HepG2 (cell line): Measurements from ENCODE around the gene LRRC42. TPM values are rescaled to one million over a fixed set of nuclear protein-coding genes. Genes with fewer than 3 reads are reported as not detected.

Experiments used
- BORCS8-MEF2B ChIP-seq: sonication (generic); formaldehyde crosslinking; IDR thresholded peaks from 2 replicates; pipeline ENCODE4 v1.8.0; 2022; ENCODE audit warnings: mild to moderate bottlenecking, missing genetic modification reagents
- FOSL1 ChIP-seq: sonication (generic); formaldehyde crosslinking; IDR thresholded peaks from 2 replicates; pipeline ENCODE4 v1.9.0; 2021; ENCODE audit warnings: missing genetic modification reagents, borderline replicate concordance
- FOXO1 ChIP-seq: sonication (generic); formaldehyde crosslinking; IDR thresholded peaks from 2 replicates; pipeline ENCODE4 v1.4.0; 2020; ENCODE audit warnings: missing genetic modification reagents
- GATAD1 ChIP-seq: IDR thresholded peaks from 2 replicates; pipeline ENCODE4 v1.6.1; 2016; ENCODE audit warnings: missing genetic modification reagents, missing compliant biosample characterization
- GPN1 ChIP-seq: sonication (generic); formaldehyde crosslinking; IDR thresholded peaks from 2 replicates; pipeline ENCODE4 v1.5.1; 2020; ENCODE audit warnings: missing genetic modification reagents, borderline replicate concordance
- IRX3 ChIP-seq: sonication (generic); formaldehyde crosslinking; IDR thresholded peaks from 2 replicates; pipeline ENCODE4 v1.8.1; 2023; ENCODE audit warnings: mild to moderate bottlenecking, low read depth, missing genetic modification reagents, borderline replicate concordance
- JUN ChIP-seq: sonication (generic); formaldehyde crosslinking; IDR thresholded peaks from 2 replicates; pipeline ENCODE4 v1.4.0; 2020; ENCODE audit warnings: mild to moderate bottlenecking, missing genetic modification reagents
- SNAI1 ChIP-seq: sonication (generic); formaldehyde crosslinking; IDR thresholded peaks from 2 replicates; pipeline ENCODE4 v1.5.0; 2020; ENCODE audit warnings: mild to moderate bottlenecking, missing genetic modification reagents, borderline replicate concordance
- TMF1 ChIP-seq: sonication (generic); formaldehyde crosslinking; IDR thresholded peaks from 2 replicates; pipeline ENCODE4 v1.8.1; 2022; ENCODE audit warnings: low read depth, missing genetic modification reagents
- TOE1 ChIP-seq: sonication (generic); formaldehyde crosslinking; IDR thresholded peaks from 2 replicates; pipeline ENCODE4 v1.4.0; 2020; ENCODE audit warnings: mild to moderate bottlenecking, missing genetic modification reagents
- TOPORS ChIP-seq: sonication (generic); formaldehyde crosslinking; IDR thresholded peaks from 2 replicates; pipeline ENCODE4 v1.8.0; 2023; ENCODE audit warnings: mild to moderate bottlenecking, missing genetic modification reagents
- ZFP37 ChIP-seq: sonication (generic); formaldehyde crosslinking; IDR thresholded peaks from 2 replicates; pipeline ENCODE4 v1.4.0; 2020; ENCODE audit warnings: missing genetic modification reagents, borderline replicate concordance
- ZFP90 ChIP-seq: sonication (generic); formaldehyde crosslinking; IDR thresholded peaks from 2 replicates; pipeline ENCODE4 v1.8.0; 2022; ENCODE audit warnings: missing genetic modification reagents, mild to moderate bottlenecking, inconsistent platforms, borderline replicate concordance
- ZNF205 ChIP-seq: IDR thresholded peaks from 2 replicates; pipeline ENCODE4 v1.6.1; 2018; ENCODE audit warnings: missing biosample characterization, missing genetic modification reagents
- ZNF33B ChIP-seq: sonication (generic); formaldehyde crosslinking; IDR thresholded peaks from 2 replicates; pipeline ENCODE4 v1.5.1; 2020; ENCODE audit warnings: mild to moderate bottlenecking, missing genetic modification reagents
- ZNF552 ChIP-seq: sonication (generic); formaldehyde crosslinking; IDR thresholded peaks from 2 replicates; pipeline ENCODE4 v1.9.0; 2022; ENCODE audit warnings: missing genetic modification reagents, mild to moderate bottlenecking, borderline replicate concordance
- ZNF747 ChIP-seq: sonication (generic); formaldehyde crosslinking; IDR thresholded peaks from 2 replicates; pipeline ENCODE4 v1.8.1; 2023; ENCODE audit warnings: missing genetic modification reagents, mild to moderate bottlenecking, borderline replicate concordance
- polyA plus RNA-seq, 8 experiments: library from polyadenylated mRNA; depleted of rRNA in 3 of 8; stranded (reverse) in 7 of 8; unstranded in 1 of 8; fragments of >200 nt; fragmentation: Illumina TruSeq in 4 of 8; extraction: Trizol in 4 of 8; gene quantifications; 2 replicates each; pipeline versions ENCODE4 v1.2.1 to v1.2.3, GENCODE V29; 2011 to 2016; ENCODE audit warnings: low read depth in 4 of 8, missing spikeins in 1 of 8, mixed read lengths in 1 of 8; ENCODE audit not compliant: insufficient read depth in 1 of 8
- total RNA-seq, 5 experiments: library from RNA; depleted of rRNA; stranded (reverse); fragments of >200 nt; fragmentation: Illumina TruSeq; extraction: Trizol; gene quantifications; 2 replicates each; pipeline ENCODE4 v1.2.3, GENCODE V29; 2016; ENCODE audit warnings: low read depth in 1 of 5
- TF ChIP-seq, protein P1 (sequence below): sonication (generic); formaldehyde crosslinking; IDR thresholded peaks from 2 replicates; pipeline ENCODE4 v1.4.0; 2020; ENCODE audit warnings: missing genetic modification reagents
- TF ChIP-seq, protein P2 (sequence below): IDR thresholded peaks from 2 replicates; pipeline ENCODE4 v1.6.1; 2016; ENCODE audit warnings: missing genetic modification reagents, missing compliant biosample characterization
- TF ChIP-seq, protein P3 (sequence below): sonication (generic); formaldehyde crosslinking; IDR thresholded peaks from 2 replicates; pipeline ENCODE4 v1.4.0; 2020; ENCODE audit warnings: missing genetic modification reagents
- TF ChIP-seq, protein P4 (sequence below): sonication (generic); formaldehyde crosslinking; IDR thresholded peaks from 2 replicates; pipeline ENCODE4 v1.5.1; 2020; ENCODE audit warnings: missing genetic modification reagents, mild to moderate bottlenecking, borderline replicate concordance
- TF ChIP-seq, protein P5 (sequence below): sonication (generic); formaldehyde crosslinking; IDR thresholded peaks from 2 replicates; pipeline ENCODE4 v1.5.1; 2020; ENCODE audit warnings: mild to moderate bottlenecking, missing genetic modification reagents

LRRC42 gene
- total and polyA plus RNA-seq, 2 of the 13 experiments (the other 11 are each of a cell fraction or from before 2014, with no cell fraction given): 30.6 to 43.6 TPM

DNA sequence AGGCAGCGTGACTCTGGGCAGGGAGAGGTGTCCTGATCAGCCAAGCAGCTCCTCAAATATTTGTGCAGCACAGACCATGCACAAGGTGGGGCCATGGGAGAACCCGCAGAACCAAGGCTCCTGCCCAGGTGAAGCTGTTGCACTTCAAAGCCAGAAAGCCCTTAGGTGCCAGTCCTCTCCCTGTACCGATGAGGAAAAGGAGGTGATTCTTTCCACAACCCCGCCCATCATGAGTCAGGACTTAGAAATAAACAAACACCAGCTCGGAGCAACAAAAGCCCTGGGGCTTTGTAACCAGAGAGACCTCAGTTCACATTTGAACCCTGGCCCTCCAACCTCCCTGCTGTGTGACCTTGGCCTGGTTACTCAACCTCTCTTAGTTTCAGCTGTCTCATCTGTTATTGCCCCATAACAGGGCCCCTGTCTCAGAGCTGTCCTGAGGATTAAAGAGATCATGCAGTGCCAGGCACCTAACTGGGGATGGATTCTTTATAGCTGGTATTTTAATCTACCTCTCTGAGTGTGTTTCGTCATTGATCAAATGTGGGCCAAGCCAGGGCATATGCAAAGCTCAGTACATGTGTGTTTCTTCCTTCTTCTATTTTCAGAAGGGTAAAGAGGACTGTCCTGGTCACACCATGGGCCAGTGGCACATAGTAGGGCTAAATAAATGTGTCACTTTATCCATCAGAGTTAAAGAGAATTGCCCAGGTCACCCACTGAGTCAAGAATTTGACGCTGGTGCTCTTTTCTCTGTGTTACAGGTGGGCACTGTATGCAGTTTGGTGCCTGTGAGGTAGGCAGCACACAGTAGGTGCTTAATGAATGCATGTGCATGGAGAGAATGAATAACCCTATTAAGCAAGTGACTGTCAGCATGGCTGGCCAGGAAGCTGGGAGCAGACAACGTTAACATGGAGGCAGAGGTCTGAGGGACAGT is 70.5 kb downstream of the LRRC42 start (continued):
- TF ChIP-seq BORCS8-MEF2B (CRISPR knock-in tag) (no peak), IRX3 (CRISPR knock-in tag) (no peak), JUN (CRISPR knock-in tag) (peak; percentile 78), SNAI1 (CRISPR knock-in tag) (no peak), ZNF747 (CRISPR knock-in tag) (no peak), TOE1 (0 out of 2 replicates have a peak, but pooled peaks have one; percentile 26), GPN1 (no peak), TMF1 (CRISPR knock-in tag) (no peak), ZNF33B (no peak), ZNF552 (no peak), GATAD1 (CRISPR knock-in tag) (peak; percentile 51; the same call in 1 of the 2 replicates), FOXO1 (CRISPR knock-in tag) (peak; percentile 59; the same call in 1 of the 2 replicates), ZNF205 (CRISPR knock-in tag) (no peak), FOSL1 (peak; percentile 72; the same call in 1 of the 2 replicates), TOPORS (no peak), ZFP90 (CRISPR knock-in tag) (no peak), ZFP37 (CRISPR knock-in tag) (no peak)
- TF ChIP-seq, protein P1, sequence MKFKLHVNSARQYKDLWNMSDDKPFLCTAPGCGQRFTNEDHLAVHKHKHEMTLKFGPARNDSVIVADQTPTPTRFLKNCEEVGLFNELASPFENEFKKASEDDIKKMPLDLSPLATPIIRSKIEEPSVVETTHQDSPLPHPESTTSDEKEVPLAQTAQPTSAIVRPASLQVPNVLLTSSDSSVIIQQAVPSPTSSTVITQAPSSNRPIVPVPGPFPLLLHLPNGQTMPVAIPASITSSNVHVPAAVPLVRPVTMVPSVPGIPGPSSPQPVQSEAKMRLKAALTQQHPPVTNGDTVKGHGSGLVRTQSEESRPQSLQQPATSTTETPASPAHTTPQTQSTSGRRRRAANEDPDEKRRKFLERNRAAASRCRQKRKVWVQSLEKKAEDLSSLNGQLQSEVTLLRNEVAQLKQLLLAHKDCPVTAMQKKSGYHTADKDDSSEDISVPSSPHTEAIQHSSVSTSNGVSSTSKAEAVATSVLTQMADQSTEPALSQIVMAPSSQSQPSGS: peak; percentile 75; the same call in 1 of the 2 replicates
- TF ChIP-seq, protein P2, sequence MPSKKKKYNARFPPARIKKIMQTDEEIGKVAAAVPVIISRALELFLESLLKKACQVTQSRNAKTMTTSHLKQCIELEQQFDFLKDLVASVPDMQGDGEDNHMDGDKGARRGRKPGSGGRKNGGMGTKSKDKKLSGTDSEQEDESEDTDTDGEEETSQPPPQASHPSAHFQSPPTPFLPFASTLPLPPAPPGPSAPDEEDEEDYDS (CRISPR knock-in tag): no peak
- TF ChIP-seq, protein P3, sequence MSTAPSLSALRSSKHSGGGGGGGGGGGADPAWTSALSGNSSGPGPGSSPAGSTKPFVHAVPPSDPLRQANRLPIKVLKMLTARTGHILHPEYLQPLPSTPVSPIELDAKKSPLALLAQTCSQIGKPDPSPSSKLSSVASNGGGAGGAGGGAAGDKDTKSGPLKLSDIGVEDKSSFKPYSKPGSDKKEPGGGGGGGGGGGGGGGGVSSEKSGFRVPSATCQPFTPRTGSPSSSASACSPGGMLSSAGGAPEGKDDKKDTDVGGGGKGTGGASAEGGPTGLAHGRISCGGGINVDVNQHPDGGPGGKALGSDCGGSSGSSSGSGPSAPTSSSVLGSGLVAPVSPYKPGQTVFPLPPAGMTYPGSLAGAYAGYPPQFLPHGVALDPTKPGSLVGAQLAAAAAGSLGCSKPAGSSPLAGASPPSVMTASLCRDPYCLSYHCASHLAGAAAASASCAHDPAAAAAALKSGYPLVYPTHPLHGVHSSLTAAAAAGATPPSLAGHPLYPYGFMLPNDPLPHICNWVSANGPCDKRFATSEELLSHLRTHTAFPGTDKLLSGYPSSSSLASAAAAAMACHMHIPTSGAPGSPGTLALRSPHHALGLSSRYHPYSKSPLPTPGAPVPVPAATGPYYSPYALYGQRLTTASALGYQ (CRISPR knock-in tag): no peak
- TF ChIP-seq, protein P4, sequence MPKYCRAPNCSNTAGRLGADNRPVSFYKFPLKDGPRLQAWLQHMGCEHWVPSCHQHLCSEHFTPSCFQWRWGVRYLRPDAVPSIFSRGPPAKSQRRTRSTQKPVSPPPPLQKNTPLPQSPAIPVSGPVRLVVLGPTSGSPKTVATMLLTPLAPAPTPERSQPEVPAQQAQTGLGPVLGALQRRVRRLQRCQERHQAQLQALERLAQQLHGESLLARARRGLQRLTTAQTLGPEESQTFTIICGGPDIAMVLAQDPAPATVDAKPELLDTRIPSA: no peak
- TF ChIP-seq, protein P5, sequence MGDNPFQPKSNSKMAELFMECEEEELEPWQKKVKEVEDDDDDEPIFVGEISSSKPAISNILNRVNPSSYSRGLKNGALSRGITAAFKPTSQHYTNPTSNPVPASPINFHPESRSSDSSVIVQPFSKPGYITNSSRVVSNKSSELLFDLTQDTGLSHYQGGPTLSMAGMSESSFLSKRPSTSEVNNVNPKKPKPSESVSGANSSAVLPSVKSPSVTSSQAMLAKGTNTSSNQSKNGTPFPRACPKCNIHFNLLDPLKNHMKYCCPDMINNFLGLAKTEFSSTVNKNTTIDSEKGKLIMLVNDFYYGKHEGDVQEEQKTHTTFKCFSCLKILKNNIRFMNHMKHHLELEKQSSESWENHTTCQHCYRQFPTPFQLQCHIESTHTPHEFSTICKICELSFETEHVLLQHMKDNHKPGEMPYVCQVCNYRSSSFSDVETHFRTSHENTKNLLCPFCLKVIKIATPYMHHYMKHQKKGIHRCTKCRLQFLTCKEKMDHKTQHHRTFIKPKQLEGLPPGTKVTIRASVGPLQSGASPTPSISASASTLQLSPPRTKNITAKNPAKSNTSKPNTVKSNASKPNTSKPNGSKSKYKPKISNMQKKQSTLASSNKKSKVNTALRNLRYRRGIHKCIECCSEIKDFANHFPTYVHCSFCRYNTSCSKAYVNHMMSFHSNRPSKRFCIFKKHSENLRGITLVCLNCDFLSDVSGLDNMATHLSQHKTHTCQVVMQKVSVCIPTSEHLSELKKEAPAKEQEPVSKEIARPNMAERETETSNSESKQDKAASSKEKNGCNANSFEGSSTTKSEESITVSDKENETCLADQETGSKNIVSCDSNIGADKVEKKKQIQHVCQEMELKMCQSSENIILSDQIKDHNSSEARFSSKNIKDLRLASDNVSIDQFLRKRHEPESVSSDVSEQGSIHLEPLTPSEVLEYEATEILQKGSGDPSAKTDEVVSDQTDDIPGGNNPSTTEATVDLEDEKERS (CRISPR knock-in tag): no peak
